Gastrocnemius medialis (tissue), 4 donors: Measurements from ENCODE around the gene FNIP1.

Experiments used
- CTCF ChIP-seq, 5 experiments: fragments of 450-650 bp in 3 of 5; fragments of 200-600 bp in 2 of 5; sonication (generic) in 2 of 5; IDR thresholded peaks in 4 of 5; conservative IDR thresholded peaks in 1 of 5; 1 replicate in 4 of 5; 2 replicates in 1 of 5; pipeline ENCODE4 v1.5.1; 2016 to 2019; ENCODE audit warnings: antibody characterized with exemption in 5 of 5, mild to moderate bottlenecking in 3 of 5, moderate library complexity in 3 of 5
- POLR2A ChIP-seq, 2 donors: fragments of 450-650 bp; IDR thresholded peaks; one replicate each; pipeline ENCODE4 v1.6.1; 2017; ENCODE audit warnings: antibody characterized with exemption in 2 of 2, mild to moderate bottlenecking in 2 of 2, moderate library complexity in 2 of 2

- TF ChIP-seq POLR2A (IDR thresholded peaks at IDR 0.05) = no peak
- TF ChIP-seq CTCF (IDR thresholded peaks at IDR 0.05 in 4 of 5, conservative IDR thresholded peaks at IDR 0.05 in 1 of 5) = no peak
Measured at GRCh38 chr5:131595088-131596033, 201.5 kb downstream of the FNIP1 start.
